GM23248 (cell line): ENCODE data around the gene NYNRIN. TPM values are rescaled to one million over a fixed set of nuclear protein-coding genes. Genes with fewer than 3 reads are reported as not detected.
A peak's percentile ranks its signal among the peaks of the same experiment; 100 is the strongest.

Experiments
- DNase-seq: peaks from one replicate; pipeline ENCODE4 v3.0.0-alpha.2; 2015
- H2AFZ ChIP-seq: fragments of 200-600 bp; sonication (generic); 2 replicates; pipeline ENCODE4 v1.6.1; 2016; ENCODE audit warnings: antibody characterized with exemption
- H3F3A ChIP-seq: fragments of 200-600 bp; sonication (generic); 2 replicates; pipeline ENCODE4 v1.6.1; 2016; ENCODE audit warnings: mild to moderate bottlenecking, antibody characterized with exemption, mixed run types; ENCODE audit not compliant: insufficient read depth
- H3K27ac ChIP-seq: fragments of 200-600 bp; sonication (generic); 2 replicates; pipeline ENCODE4 v1.5.1; 2016; ENCODE audit warnings: mild to moderate bottlenecking
- H3K27me3 ChIP-seq: fragments of 200-600 bp; sonication (generic); replicated peaks from 2 replicates; pipeline ENCODE4 v1.6.1; 2016; ENCODE audit warnings: mild to moderate bottlenecking; ENCODE audit not compliant: insufficient read depth
- H3K36me3 ChIP-seq: fragments of 200-600 bp; sonication (generic); 2 replicates; pipeline ENCODE4 v1.6.1; 2016; ENCODE audit warnings: low read depth, mild to moderate bottlenecking
- H3K4me1 ChIP-seq: fragments of 200-600 bp; sonication (generic); 2 replicates; pipeline ENCODE4 v1.6.1; 2016; ENCODE audit warnings: mild to moderate bottlenecking; ENCODE audit not compliant: insufficient read depth
- H3K4me2 ChIP-seq: fragments of 200-600 bp; sonication (generic); one replicate; pipeline ENCODE4 v1.6.1; 2016; ENCODE audit warnings: mild to moderate bottlenecking; ENCODE audit not compliant: unreplicated experiment
- H3K4me3 ChIP-seq: fragments of 200-600 bp; sonication (generic); 2 replicates; pipeline ENCODE4 v1.5.1; 2016; ENCODE audit warnings: mild to moderate bottlenecking
- H3K79me2 ChIP-seq: fragments of 200-600 bp; sonication (generic); 2 replicates; pipeline ENCODE4 v1.6.1; 2016; ENCODE audit warnings: mild to moderate bottlenecking; ENCODE audit not compliant: insufficient read depth
- H3K9ac ChIP-seq: fragments of 200-600 bp; sonication (generic); 2 replicates; pipeline ENCODE4 v1.6.1; 2016; ENCODE audit warnings: mild to moderate bottlenecking
- H3K9me2 ChIP-seq: fragments of 200-600 bp; sonication (generic); 2 replicates; pipeline ENCODE4 v1.6.1; 2016; ENCODE audit warnings: mixed run types, mild to moderate bottlenecking, moderate library complexity; ENCODE audit not compliant: insufficient read depth
- H3K9me3 ChIP-seq: fragments of 200-600 bp; sonication (generic); one replicate; pipeline ENCODE4 v1.6.1; 2017; ENCODE audit warnings: low read depth
- H4K20me1 ChIP-seq: fragments of 200-600 bp; sonication (generic); 2 replicates; pipeline ENCODE4 v1.6.0; 2016; ENCODE audit not compliant: insufficient read depth
- EZH2 ChIP-seq: fragments of 200-600 bp; sonication (generic); IDR thresholded peaks from 2 replicates; pipeline ENCODE4 v1.6.1; 2018; ENCODE audit warnings: antibody characterized with exemption, mild to moderate bottlenecking; ENCODE audit not compliant: insufficient read depth, poor library complexity, severe bottlenecking
- EZH2phosphoT487 ChIP-seq: fragments of 200-600 bp; sonication (generic); IDR thresholded peaks from 2 replicates; pipeline ENCODE4 v1.6.1; 2018; ENCODE audit warnings: antibody characterized with exemption, moderate library complexity, mild to moderate bottlenecking, low read depth; ENCODE audit not compliant: insufficient read depth
- WGBS, 2 experiments: methylation state at CpG; one replicate each; pipeline ENCODE4 v1.1.6; 2015 to 2017; ENCODE audit warnings: low lambda C conversion rate in 2 of 2, low coverage in 1 of 2; ENCODE audit errors: missing lambda C conversion rate in 2 of 2; 5-methylcytosine and 5-hydroxymethylcytosine counted together
- in situ Hi-C: fragments of 300-500 bp; cut with MboI; formaldehyde crosslinking; loops from 2 replicates; pipeline ENCODE4 v1.15.0; 2020
- polyA plus RNA-seq: library from polyadenylated mRNA; unstranded; fragments of >200 nt; fragmentation: Nextera tagmentation; extraction: Ambion mirVana; gene quantifications from 2 replicates; pipeline ENCODE4 v1.2.1, GENCODE V29; 2016
- total RNA-seq: library from RNA; depleted of rRNA; stranded (reverse); fragments of >200 nt; shearing (Covaris generic); gene quantifications from 2 replicates; pipeline ENCODE4 v1.2.3, GENCODE V29; 2014

Gene NYNRIN
- total and polyA plus RNA-seq, 2 experiments from 2014 or later = 2.2 to 4.4 TPM

DNA sequence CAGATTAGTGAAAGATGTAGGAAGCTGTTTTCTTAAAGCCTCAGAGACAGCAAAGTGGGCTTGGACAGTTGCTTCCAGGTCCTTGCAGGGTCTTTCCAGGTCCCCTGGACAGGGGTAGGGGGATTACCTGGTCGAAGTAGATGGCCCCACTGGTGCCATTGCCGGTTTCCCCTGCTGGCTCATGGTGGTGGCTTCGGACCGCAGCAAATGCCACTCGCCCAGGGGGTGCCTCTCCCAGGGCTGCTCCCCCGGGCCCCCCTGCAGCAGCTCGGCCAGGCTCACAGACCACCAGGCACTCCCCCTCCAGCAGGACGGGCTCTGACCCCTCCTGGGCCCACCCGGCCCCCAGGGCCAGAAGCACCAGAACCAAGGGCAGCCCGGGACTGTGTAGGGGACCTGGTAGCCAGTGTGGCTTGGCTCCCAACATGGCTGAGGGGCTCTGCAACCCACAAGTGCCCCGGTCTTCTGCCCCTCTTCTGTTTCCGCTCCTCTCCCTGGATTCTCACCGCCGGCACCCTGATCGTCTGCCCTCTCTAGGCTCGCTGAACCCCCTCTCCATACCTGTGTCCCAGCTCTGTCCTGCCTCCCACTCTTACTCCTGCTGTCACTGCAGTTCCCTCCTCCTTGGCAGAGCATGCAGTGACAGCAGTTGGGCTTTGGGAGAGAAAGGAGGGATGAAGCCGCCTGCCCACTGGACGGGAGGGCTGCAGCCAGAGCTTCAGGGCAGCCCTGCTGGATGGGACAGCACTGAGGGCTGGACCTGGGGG lies 30.0 kb downstream of the NYNRIN start:
- no peak for TF ChIP-seq EZH2phosphoT487
- TF ChIP-seq EZH2 = no peak
- Histone ChIP-seq H3K9me3 (no peaks in the 10 kb centered on the region), H3K9me2 (no peaks in the 10 kb centered on the region), H4K20me1 (no peaks in the 10 kb centered on the region), H3K27ac (peak overlapping the region; percentile 98), H3K79me2 (peaks cover 36% of the 10 kb centered on the region), H3K4me2 (peak overlapping the region; percentile 97), H3K4me1 (peaks cover 45% of the 10 kb centered on the region), H3K36me3 (peaks cover 10% of the 10 kb centered on the region), H3K9ac (peak overlapping the region; percentile 97), H3K27me3 (no peaks in the 10 kb centered on the region), H3F3A (peaks cover 46% of the 10 kb centered on the region), H3K4me3 (peak overlapping the region; percentile 97), H2AFZ (peak overlapping the region; percentile 73)
- in situ Hi-C loops = no loop called here
- WGBS, 2 experiments = 86 to 88% methylated on average over 13 to 18 of the region's 18 CpGs
- DNase-seq = peak; percentile 33

DNA sequence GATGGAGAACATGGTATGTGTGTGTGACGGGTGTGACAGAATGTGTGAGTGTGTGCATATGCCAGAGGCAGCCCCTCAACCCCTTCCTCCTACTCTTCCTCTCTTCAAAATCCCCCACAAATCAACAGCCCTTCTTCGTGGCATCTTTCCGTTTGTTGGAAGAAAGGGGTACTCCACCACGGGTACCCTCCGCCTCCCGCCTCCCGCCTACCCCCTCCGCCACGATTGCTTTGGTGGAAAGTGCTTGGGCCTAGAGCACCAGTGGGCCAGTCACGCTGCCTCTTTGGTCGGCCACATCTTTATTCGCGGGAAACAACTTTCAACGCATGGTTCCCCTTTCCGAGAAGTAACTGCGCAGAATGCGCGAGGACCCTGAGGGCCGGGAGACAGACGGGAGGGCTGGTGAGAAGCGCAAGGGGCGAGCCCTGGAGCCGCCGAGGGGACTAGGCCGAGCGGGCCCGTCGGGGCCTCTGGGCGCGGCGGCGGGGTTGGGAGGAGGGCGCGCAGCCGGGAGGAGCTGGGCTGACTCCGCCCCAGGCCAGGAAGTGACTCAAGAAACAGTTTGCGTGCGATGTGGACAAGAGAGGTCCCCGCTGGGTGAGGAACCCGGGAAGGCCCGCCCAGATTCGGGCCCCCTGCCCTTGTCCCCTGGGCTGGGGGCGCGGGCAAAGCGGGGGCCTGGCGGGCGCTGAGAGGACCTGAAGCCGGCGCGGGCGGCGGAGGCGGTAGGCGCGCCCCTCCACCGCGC lies 30.8 kb downstream of the NYNRIN start, which contains the start of the genes CBLN3 and KHNYN:
TSS of gene CBLN3 (minus strand) at position 274 of the 748 bp plus-strand sequence. CDS start 614 bp downstream, outside the sequence.
TSS of gene KHNYN (plus strand) at position 560 of the 748 bp plus-strand sequence. CDS start 777 bp downstream, outside the sequence.
- peak; percentile 99 for DNase-seq

DNA sequence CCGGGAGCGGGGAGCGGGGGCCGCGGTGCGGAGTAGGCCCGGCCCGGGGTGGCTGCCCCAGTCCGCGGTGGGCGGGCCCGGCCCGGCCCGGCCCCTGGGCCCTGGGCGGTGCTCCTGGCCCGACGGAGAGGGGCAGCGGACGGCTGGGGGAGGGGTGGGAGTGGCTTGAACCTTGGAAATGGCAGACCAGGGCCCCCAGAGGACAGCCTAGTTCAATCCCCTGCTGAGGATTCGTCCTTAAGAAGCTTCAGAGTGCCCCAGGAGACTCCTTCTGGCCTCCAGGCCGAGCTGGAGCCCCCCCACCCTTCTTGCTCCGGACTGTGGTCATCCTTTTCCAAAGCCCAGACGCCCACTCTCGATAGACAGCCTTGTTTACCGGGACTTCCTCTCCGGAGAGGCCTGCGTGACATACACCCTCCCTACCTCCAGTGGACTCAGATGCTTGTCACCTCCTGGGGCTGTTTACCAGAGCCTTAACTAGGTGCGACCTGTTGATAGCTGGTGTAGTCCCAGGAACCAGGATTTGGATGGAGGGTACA lies 31.4 kb downstream of the NYNRIN start:
- peaks cover 46% of the 10 kb centered on the region for H3K79me2 ChIP-seq
- peak overlapping the region; percentile 98 for H3K27ac ChIP-seq
- peak overlapping the region; percentile 97 for H3K4me2 ChIP-seq
- no peaks in the 10 kb centered on the region for H4K20me1 ChIP-seq
- H3K27me3 ChIP-seq = no peaks in the 10 kb centered on the region
- 2% methylated on average over 9 to 24 of the region's 28 CpGs for WGBS, 2 experiments
- H3K9ac ChIP-seq = peak overlapping the region; percentile 97
- DNase-seq = peak; percentile 91
- peaks cover 40% of the 10 kb centered on the region for H3K4me1 ChIP-seq
- TF ChIP-seq EZH2 (no peak), EZH2phosphoT487 (no peak)
- in situ Hi-C loops = no loop called here
- H3K4me3 ChIP-seq = peak overlapping the region; percentile 97
- peaks cover 14% of the 10 kb centered on the region for H3K36me3 ChIP-seq
- H3F3A ChIP-seq = peaks cover 40% of the 10 kb centered on the region
- no peaks in the 10 kb centered on the region for H3K9me3 ChIP-seq
- no peaks in the 10 kb centered on the region for H3K9me2 ChIP-seq
- H2AFZ ChIP-seq = no peak overlapping the region

More for the DNA sequence above, 30.8 kb downstream of the NYNRIN start, which contains the start of the genes CBLN3 and KHNYN:
- Histone ChIP-seq H3K4me1 (peaks cover 45% of the 10 kb centered on the region), H3K9me2 (no peaks in the 10 kb centered on the region), H3K36me3 (peaks cover 14% of the 10 kb centered on the region), H3K27ac (peak within 1 kb of the TSS; percentile 98), H3K4me3 (peak within 1 kb of the TSS; percentile 97), H3K79me2 (peaks cover 42% of the 10 kb centered on the region), H3K4me2 (peak within 1 kb of the TSS; percentile 97), H4K20me1 (no peaks in the 10 kb centered on the region), H3F3A (peaks cover 40% of the 10 kb centered on the region), H2AFZ (peak within 1 kb of the TSS; percentile 73), H3K27me3 (no peaks in the 10 kb centered on the region), H3K9me3 (no peaks in the 10 kb centered on the region), H3K9ac (peak within 1 kb of the TSS; percentile 97)
- no peak for TF ChIP-seq EZH2
- TF ChIP-seq EZH2phosphoT487 = no peak
- in situ Hi-C loops = no loop called here
- 3 to 4% methylated on average over 30 to 55 of the region's 57 CpGs for WGBS, 2 experiments
